Measurements from ENCODE around the gene FBXW7.

FBXW7 gene

GRCh38 chr4:152540293-152540674 lies 4.4 kb upstream of the FBXW7 start:
- Histone ChIP-seq H3K4me1 (ENCODE audit: control insufficient read depth, insufficient read depth, low read length) (peaks cover 10% of the 10 kb centered on the region), H3K9me3 (replicated peaks; ENCODE audit: low read length) (no peaks in the 10 kb centered on the region), H3K27me3 (ENCODE audit: control insufficient read depth, insufficient read depth, low read length) (no peaks in the 10 kb centered on the region), H3K4me3 (ENCODE audit: low read length) (no peak overlapping the region), H3K9ac (ENCODE audit: low read depth, low read length) (no peak overlapping the region), H3K4me2 (ENCODE audit: low read length) (no peak overlapping the region), H3K36me3 (ENCODE audit: insufficient read depth, low read length) (no peaks in the 10 kb centered on the region)

- Histone ChIP-seq H3K4me3 (ENCODE audit: low read length) (no peak overlapping the region), H3K9ac (ENCODE audit: low read depth, low read length) (no peak overlapping the region), H3K4me1 (ENCODE audit: control insufficient read depth, insufficient read depth, low read length) (peaks cover 10% of the 10 kb centered on the region), H3K27me3 (ENCODE audit: control insufficient read depth, insufficient read depth, low read length) (no peaks in the 10 kb centered on the region), H3K36me3 (ENCODE audit: insufficient read depth, low read length) (no peaks in the 10 kb centered on the region), H3K9me3 (replicated peaks; ENCODE audit: low read length) (no peaks in the 10 kb centered on the region), H3K4me2 (ENCODE audit: low read length) (no peak overlapping the region)
Observed at GRCh38 chr4:152539556-152540292, 3.8 kb upstream of the FBXW7 start.

DNA sequence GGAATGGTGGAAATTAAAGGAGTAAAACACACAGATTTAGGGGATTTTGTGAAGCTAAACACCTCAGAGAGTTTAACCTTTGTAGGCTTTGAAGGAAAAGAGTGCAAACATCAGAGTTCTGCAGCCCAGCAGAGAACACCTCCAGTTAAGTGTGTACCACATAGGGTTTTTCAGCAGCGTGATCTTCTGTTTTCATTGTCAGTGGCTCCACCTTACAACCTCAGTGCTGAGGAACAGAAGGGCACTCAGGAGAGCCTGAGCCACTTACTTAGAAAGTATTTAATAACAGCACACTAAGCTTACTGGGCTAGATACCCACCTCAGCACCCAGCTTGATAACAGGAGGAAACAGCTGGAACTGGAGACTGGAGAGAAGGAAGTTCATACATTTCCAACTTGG lies 2.0 kb upstream of the FBXW7 start:
- Histone ChIP-seq H3K27me3 (ENCODE audit: control insufficient read depth, insufficient read depth, low read length) (no peaks in the 10 kb centered on the region), H3K9me3 (replicated peaks; ENCODE audit: low read length) (no peaks in the 10 kb centered on the region), H3K4me3 (ENCODE audit: low read length) (peak overlapping the region; percentile 91), H3K9ac (ENCODE audit: low read depth, low read length) (no peak overlapping the region), H3K4me2 (ENCODE audit: low read length) (peak overlapping the region; percentile 87), H3K4me1 (ENCODE audit: control insufficient read depth, insufficient read depth, low read length) (peaks cover 18% of the 10 kb centered on the region), H3K36me3 (ENCODE audit: insufficient read depth, low read length) (no peaks in the 10 kb centered on the region)

- Histone ChIP-seq H3K9me3 (replicated peaks; ENCODE audit: low read length) (no peaks in the 10 kb centered on the region), H3K36me3 (ENCODE audit: insufficient read depth, low read length) (no peaks in the 10 kb centered on the region), H3K4me1 (ENCODE audit: control insufficient read depth, insufficient read depth, low read length) (peaks cover 18% of the 10 kb centered on the region), H3K4me3 (ENCODE audit: low read length) (peak overlapping the region; percentile 91), H3K9ac (ENCODE audit: low read depth, low read length) (peak overlapping the region; percentile 91), H3K27me3 (ENCODE audit: control insufficient read depth, insufficient read depth, low read length) (no peaks in the 10 kb centered on the region), H3K4me2 (ENCODE audit: low read length) (peak overlapping the region; percentile 87)
Observed at GRCh38 chr4:152536545-152537182, 772 bp upstream of the FBXW7 start.

GRCh38 chr4:152535360-152535902 lies 461 bp downstream of the FBXW7 start:
- Histone ChIP-seq H3K9ac (ENCODE audit: low read depth, low read length) (peak overlapping the region; percentile 90), H3K4me1 (ENCODE audit: control insufficient read depth, insufficient read depth, low read length) (peaks cover 18% of the 10 kb centered on the region), H3K4me2 (ENCODE audit: low read length) (peak overlapping the region; percentile 84), H3K9me3 (replicated peaks; ENCODE audit: low read length) (no peaks in the 10 kb centered on the region), H3K36me3 (ENCODE audit: insufficient read depth, low read length) (no peaks in the 10 kb centered on the region), H3K27me3 (ENCODE audit: control insufficient read depth, insufficient read depth, low read length) (no peaks in the 10 kb centered on the region), H3K4me3 (ENCODE audit: low read length) (peak overlapping the region; percentile 91)

DNA sequence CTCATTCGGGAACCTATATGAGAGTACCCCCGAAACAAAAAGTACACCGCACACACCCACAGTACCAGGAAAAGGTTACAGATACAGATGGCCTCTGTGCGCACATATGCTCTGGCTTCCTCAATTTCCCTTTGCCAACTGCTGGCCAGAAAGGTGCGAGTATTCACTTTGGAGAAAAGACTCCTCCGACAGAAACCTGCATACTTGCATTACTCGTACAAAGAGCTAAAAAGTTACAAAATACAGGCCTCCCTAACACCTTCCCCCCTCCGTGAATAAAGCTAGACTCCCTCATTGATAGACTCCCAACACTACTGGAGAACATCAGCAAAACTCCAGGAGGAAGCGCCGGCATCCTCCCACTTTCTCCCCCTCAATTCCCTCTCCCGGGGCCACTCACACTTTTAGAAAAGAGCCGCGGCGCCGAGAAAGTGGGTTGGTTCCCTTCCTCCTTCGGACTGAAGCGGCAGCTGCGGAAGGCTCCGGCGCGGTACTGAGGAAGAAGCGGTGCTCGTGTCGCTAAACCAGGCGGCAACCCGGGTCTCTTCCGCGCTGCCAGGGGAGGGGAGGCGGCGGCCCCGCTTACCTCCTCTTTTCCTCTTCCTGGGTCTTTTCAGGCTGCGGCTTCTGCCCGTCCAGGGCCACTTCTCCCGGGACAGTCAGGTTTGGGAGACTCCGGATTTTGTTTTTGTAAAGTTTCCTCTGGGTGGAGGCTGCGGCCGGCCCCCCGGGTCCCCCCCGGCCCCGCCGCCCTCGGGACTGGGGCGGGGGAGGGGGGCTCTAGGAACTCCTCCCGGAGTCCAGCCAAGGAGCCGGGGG lies 1.1 kb downstream of the FBXW7 start:
- Histone ChIP-seq H3K27me3 (ENCODE audit: control insufficient read depth, insufficient read depth, low read length) (no peaks in the 10 kb centered on the region), H3K9ac (ENCODE audit: low read depth, low read length) (peak overlapping the region; percentile 90), H3K4me3 (ENCODE audit: low read length) (peak overlapping the region; percentile 91), H3K36me3 (ENCODE audit: insufficient read depth, low read length) (no peaks in the 10 kb centered on the region), H3K9me3 (replicated peaks; ENCODE audit: low read length) (no peaks in the 10 kb centered on the region), H3K4me2 (ENCODE audit: low read length) (peak overlapping the region; percentile 84), H3K4me1 (ENCODE audit: control insufficient read depth, insufficient read depth, low read length) (peaks cover 18% of the 10 kb centered on the region)

DNA sequence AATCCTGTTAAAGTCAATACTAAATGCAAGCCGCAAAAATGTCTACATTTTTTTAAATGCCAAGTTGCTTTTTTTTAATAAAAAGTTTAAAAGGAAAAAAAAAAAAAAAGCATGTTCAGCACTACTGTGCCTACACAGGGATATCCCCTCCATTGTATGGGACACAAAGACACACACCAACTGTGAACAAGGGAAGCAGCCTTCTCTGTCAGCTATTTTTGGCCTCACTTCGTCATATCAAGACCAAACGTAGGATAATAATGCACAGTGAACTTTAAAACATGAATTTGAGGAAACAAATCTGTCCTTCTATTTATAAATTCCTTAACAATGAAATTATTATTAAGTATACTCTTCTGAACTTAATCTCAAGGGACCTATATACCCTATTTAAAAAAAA lies 4.4 kb downstream of the FBXW7 start:
- Histone ChIP-seq H3K9me3 (replicated peaks; ENCODE audit: low read length) (no peaks in the 10 kb centered on the region), H3K4me1 (ENCODE audit: control insufficient read depth, insufficient read depth, low read length) (peaks cover 8% of the 10 kb centered on the region), H3K4me3 (ENCODE audit: low read length) (no peak overlapping the region), H3K36me3 (ENCODE audit: insufficient read depth, low read length) (no peaks in the 10 kb centered on the region), H3K9ac (ENCODE audit: low read depth, low read length) (no peak overlapping the region), H3K27me3 (ENCODE audit: control insufficient read depth, insufficient read depth, low read length) (no peaks in the 10 kb centered on the region), H3K4me2 (ENCODE audit: low read length) (no peak overlapping the region)

GRCh38 chr4:152530600-152530999 lies 5.3 kb downstream of the FBXW7 start:
- Histone ChIP-seq H3K9me3 (replicated peaks; ENCODE audit: low read length) (no peaks in the 10 kb centered on the region), H3K4me1 (ENCODE audit: control insufficient read depth, insufficient read depth, low read length) (peaks cover 8% of the 10 kb centered on the region), H3K27me3 (ENCODE audit: control insufficient read depth, insufficient read depth, low read length) (no peaks in the 10 kb centered on the region), H3K4me3 (ENCODE audit: low read length) (no peak overlapping the region), H3K9ac (ENCODE audit: low read depth, low read length) (no peak overlapping the region), H3K36me3 (ENCODE audit: insufficient read depth, low read length) (no peaks in the 10 kb centered on the region), H3K4me2 (ENCODE audit: low read length) (no peak overlapping the region)

DNA sequence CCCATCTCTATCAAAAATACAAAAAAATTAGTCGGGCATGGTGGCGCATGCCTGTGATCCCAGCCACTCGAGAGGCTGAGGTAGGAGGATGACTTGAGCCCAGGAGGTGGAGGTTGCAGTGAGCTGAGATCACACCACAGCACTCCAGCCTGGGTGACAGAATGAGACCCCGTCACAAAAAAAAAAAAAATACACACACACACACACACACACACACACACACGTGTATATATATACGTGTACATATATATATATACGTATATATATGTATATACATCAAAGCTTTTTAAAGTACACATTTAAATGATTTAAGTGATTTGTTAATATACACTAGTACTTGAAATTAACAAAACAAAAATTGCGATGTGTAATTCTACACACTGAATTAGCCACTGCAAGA lies 6.0 kb downstream of the FBXW7 start:
- Histone ChIP-seq H3K9ac (ENCODE audit: low read depth, low read length) (no peak overlapping the region), H3K27me3 (ENCODE audit: control insufficient read depth, insufficient read depth, low read length) (no peaks in the 10 kb centered on the region), H3K4me1 (ENCODE audit: control insufficient read depth, insufficient read depth, low read length) (peaks cover 8% of the 10 kb centered on the region), H3K36me3 (ENCODE audit: insufficient read depth, low read length) (no peaks in the 10 kb centered on the region), H3K9me3 (replicated peaks; ENCODE audit: low read length) (no peaks in the 10 kb centered on the region), H3K4me2 (ENCODE audit: low read length) (no peak overlapping the region), H3K4me3 (ENCODE audit: low read length) (no peak overlapping the region)

- Histone ChIP-seq H3K36me3 (ENCODE audit: insufficient read depth, low read length) (no peaks in the 10 kb centered on the region), H3K4me3 (ENCODE audit: low read length) (no peak overlapping the region), H3K4me2 (ENCODE audit: low read length) (no peak overlapping the region), H3K27me3 (ENCODE audit: control insufficient read depth, insufficient read depth, low read length) (no peaks in the 10 kb centered on the region), H3K9me3 (replicated peaks; ENCODE audit: low read length) (no peaks in the 10 kb centered on the region), H3K4me1 (ENCODE audit: control insufficient read depth, insufficient read depth, low read length) (no peaks in the 10 kb centered on the region), H3K9ac (ENCODE audit: low read depth, low read length) (no peak overlapping the region)
Observed at GRCh38 chr4:152528060-152528459, 7.8 kb downstream of the FBXW7 start.

- no peak overlapping the region for H3K4me3 ChIP-seq (ENCODE audit: low read length)
- H3K9ac ChIP-seq (ENCODE audit: low read depth, low read length), result no peak overlapping the region
- H3K4me2 ChIP-seq (ENCODE audit: low read length), result no peak overlapping the region
- no peaks in the 10 kb centered on the region for H3K36me3 ChIP-seq (ENCODE audit: insufficient read depth, low read length)
- no peaks in the 10 kb centered on the region for H3K27me3 ChIP-seq (ENCODE audit: control insufficient read depth, insufficient read depth, low read length)
- H3K4me1 ChIP-seq (ENCODE audit: control insufficient read depth, insufficient read depth, low read length), result no peaks in the 10 kb centered on the region
- H3K9me3 ChIP-seq (replicated peaks; ENCODE audit: low read length), result no peaks in the 10 kb centered on the region
Observed at GRCh38 chr4:152525878-152526277, 10.0 kb downstream of the FBXW7 start.

All from skeletal muscle satellite cell (primary cell).